GM19468 (cell line): Measurements from ENCODE around the gene CCND1.
"Not testable (repeated sequence)": the region's sequence is repeated elsewhere in the genome, so short reads cannot be mapped to it uniquely, and the experiment has no call there.

Experiments used
- ATAC-seq: cut with Tn5 transposase; IDR thresholded peaks from one replicate; pipeline ENCODE4 v1.9.1; 2021; ENCODE audit warnings: mild to moderate bottlenecking, moderate library complexity, moderate number of reproducible peaks; ENCODE audit not compliant: unreplicated experiment; ENCODE audit errors: extremely low read depth

CCND1 gene

DNA sequence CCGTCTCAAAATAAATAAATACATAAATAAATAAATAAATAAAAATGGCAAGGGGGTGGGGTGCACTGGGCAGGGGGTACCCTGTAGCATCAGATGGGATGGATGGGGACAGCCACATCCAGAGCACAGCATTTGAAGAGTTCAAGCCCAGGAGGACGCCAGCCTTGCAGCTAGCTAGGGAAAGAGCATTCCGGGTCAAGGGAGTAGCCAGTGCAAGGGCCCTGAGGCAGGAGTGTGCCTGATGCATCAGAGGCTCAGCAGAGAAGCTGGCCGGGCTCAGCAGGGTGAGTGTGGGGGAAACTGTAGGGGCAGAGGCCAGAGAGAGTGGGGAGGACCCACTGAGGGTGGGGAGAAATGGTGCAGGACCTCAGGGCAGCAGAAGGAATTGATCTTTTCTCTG, 23.7 kb upstream of the CCND1 start:
- ATAC-seq: no peak

DNA sequence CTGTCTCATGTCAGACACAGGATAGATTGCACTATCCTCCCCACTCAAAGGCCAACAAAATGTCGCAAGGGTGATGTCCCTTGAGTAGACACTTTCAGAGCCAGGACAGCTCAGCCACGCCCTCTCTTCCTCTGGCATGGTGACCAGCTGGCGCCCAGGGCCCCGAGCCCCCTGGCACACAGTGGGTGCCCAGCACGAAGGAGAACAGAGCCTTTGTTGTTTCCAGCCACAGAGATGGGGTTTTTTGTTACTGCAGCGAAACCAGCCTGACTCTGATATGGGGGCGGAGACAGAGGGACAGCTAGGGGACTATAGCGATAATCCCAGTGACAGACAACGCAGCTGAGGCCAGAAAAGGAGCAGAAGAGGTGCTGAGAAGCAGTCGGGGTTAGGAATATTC, 23.3 kb upstream of the CCND1 start:
- no peak for ATAC-seq

GRCh38 chr11:69618237-69618636, 22.7 kb upstream of the CCND1 start:
- no peak for ATAC-seq

- ATAC-seq: no peak
These were observed 20.2 kb upstream of the CCND1 start for GRCh38 chr11:69620683-69621290.

GRCh38 chr11:69622097-69622681, 18.8 kb upstream of the CCND1 start:
- not testable (repeated sequence) for ATAC-seq

DNA sequence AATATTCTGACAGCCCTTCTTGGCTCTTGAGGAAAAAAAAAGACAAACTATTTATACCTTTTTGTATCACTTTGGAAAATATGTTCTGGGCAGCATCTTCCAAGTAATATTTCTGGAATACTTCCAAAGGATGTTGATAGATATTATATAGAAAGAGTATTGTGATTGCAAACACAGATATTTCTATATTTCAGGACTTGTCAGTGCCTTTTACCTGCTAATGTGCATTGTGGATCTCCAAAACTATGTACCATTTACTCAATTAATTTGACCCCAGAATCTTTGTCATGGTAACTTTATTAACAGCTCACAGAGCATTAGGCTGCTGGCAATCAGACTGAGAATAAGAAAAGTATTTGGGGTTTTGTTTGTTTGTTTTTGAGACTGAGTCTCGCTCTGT, 16.7 kb upstream of the CCND1 start:
- no peak for ATAC-seq

GRCh38 chr11:69625476-69625875, 15.5 kb upstream of the CCND1 start:
- no peak for ATAC-seq

DNA sequence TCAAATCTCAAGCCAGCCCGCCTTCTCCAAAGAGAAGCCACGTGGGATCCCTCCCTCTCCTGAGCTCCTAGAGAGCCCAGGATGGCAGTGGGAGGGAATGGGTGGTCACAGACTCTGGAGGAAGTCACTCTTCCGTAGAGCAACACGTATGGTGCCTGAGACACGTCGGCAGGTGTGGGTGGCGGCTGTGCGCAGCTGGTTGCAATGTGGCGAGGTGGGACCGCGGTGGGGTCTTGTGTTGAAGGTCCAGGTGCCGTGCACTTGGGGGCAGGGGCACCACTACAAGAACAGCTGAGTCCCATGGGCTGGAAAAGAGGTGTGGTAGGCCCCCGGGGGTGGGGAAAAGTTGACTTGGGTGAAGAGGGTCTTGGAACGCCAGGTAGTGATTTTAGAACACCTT, 13.4 kb upstream of the CCND1 start:
- no peak for ATAC-seq

DNA sequence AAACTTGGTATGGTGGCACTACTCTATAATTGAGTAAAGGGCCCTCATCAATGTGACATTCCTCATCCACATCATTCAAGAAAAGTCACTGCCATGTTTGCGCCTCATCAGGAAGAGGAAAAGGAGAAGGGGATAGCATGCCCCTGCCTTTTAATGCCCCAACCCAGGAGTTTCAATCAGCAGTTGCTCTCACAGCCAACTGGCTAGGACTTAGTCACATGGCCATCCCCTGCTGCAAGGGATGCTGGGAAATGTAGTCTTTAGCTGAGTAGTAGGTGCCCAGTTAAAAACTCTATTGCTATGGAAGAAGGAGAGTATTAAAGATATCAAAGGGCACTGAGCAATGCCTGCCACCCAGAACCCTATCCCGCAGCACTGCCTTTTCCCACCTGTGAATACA, 10.9 kb upstream of the CCND1 start:
- ATAC-seq: no peak

DNA sequence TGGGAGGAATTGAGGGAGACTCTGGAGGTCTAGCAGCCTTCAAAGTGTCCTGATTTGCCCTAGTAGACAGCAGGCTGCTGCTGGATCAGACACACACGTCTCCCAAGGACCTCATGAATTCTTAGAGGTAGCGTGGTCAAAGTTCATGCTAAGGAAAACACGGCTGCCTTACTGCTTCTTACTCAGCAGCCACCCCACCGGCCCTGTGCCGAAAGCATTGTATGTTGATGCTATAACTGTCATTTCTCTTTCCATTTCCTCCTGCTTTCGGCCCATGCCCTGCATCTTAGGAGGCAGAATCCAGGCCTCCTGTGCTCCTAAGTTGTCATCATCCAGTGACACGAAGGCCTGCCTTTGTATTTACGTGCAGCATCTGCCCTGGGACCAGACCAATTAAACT, 10.5 kb upstream of the CCND1 start:
- ATAC-seq: no peak

DNA sequence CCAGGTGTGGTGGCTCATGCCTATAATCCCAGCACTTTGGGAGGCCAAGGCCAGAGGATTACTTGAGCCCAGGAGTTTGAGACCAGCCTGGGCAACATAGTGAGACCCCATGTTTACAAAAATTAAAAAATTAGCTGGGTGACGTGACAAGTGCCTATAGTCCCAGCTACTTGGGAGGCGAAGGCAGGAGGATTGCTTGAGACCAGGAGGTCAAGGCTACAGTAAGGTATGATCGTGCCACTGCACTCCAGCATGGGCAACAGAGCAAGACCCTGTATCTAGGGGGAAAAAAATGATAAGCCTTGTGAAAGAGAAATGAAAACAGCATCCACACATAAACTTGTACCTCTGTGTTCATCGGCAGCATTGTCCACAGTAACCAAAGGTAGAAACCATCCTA, 8.1 kb upstream of the CCND1 start:
- no peak for ATAC-seq

GRCh38 chr11:69634069-69634468, 6.9 kb upstream of the CCND1 start:
- ATAC-seq: no peak

DNA sequence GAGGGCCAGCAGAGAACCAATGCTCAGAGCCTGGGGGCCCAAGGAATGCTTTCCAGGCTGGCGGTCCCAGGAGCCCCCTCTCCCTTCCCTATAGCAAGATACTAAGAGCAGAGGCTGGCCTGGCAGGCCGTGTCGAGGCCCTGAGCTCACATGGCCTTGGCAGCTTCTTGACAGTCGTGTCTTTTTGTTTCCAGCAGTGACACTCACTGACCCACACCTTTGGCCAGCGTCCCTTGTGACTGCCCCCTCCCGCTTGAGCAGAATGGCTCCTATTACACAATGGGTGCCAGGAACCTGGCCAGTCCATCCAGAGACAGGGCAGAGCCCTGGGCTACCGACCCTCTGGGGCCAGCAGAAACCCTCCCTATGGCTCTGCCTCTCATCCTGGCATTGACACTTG, 6.4 kb upstream of the CCND1 start:
- ATAC-seq: no peak

DNA sequence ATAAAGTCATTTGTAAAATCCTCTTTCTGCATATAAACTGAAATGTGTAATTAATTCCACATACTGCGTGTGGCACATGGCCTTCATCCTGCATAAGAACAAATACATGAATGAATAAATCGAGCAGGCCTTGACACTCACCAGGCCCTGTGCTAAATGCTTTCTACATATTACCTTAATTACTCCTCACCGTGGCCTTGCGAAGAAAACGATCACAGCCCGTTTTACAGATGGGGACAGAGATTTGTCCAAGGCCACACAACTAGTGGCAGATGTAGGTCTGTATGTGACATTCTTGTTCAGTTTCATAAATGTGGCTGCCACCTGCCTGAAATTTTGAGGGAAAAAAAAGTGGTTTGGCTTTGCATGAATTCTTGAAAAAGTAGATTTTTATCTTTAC, 5.8 kb upstream of the CCND1 start:
- no peak for ATAC-seq

- no peak for ATAC-seq
These were observed 5.0 kb upstream of the CCND1 start for GRCh38 chr11:69635804-69636511.

- no peak for ATAC-seq
These were observed 4.3 kb upstream of the CCND1 start for GRCh38 chr11:69636512-69637197.

GRCh38 chr11:69637198-69637940, 3.6 kb upstream of the CCND1 start:
- no peak for ATAC-seq

DNA sequence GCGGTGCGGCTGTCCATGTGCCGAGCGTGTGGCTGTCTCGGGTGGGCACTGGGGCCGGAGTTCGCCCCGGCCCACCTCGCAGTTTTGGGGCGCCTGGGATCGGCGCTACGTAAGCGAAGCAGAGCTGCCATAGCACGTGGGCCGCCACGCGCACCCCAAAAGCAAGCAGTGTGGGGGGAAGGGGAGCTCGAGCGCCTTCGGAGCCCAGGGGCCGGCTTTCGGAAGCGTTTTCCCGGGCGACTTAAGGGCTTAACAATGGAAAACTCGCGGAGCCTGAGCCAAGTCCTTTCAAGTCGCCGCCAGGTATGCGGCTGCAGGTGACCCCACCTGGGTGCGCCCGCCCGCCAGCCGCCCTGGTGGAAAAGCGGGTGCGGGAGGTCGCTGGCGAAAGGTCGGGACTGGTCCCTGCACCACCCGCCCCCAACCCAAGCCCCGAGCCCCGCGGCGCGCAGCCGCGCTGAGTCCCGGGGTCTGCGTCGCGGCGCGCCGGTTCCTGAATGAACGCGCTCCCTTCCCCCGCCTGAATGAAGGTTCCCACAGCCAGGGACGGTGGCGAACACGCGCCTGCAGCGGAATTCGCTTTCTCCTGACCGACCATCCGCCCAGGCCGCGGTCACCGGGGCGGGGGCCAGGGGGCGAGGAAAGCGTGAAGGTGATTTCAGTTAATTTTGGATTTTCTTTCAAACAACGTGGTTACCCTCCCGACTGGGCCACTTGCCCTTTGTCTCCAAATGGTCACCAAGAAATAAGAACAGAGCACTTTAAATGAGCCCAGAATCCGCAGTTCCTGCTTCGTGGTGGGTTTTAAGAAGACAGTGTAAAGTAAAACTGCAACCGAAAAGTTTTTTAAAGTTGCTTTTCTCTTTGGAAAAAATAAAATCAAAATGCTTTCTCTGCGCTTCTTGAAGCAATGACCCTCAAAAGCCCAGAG, 2.8 kb upstream of the CCND1 start:
- no peak for ATAC-seq

DNA sequence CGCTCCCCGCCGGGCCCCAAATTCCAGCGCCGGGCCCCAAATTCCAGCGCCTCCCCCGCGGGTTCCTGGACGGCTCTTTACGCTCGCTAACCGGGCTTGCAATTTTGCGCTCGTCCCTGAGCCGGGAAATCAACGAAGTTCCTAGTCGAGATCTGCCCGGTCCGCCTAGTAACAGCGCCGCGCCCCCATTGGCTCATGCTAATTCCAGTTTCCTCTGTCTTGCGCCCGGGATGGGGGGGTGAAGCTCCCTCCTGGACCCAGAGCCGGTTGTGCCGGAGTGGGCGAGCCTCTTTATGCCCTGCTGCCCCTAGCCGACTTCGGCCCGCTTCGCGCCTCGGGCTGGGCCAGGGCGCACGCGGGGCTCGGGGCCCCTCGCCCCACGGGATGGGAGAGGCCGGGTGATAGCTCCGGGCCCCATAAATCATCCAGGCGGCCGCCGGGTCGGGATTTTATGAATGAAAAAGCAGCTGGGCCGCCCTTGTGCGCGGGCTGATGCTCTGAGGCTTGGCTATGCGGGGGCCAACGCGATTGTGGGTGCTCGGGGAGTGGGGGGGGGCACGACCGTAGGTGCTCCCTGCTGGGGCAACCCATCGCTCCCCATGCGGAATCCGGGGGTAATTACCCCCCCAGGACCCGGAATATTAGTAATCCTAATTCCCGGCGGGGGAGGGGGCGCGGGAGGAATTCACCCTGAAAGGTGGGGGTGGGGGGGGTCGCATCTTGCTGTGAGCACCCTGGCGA, 1.8 kb upstream of the CCND1 start:
- no peak for ATAC-seq
